Progenitor cell of endocrine pancreas (in vitro differentiated cells): Measurements from ENCODE around the gene CXCL9. TPM values are rescaled to one million over a fixed set of nuclear protein-coding genes. Genes with fewer than 3 reads are reported as not detected.

Experiments
- DNase-seq: peaks from one replicate; pipeline ENCODE4 v3.0.0; 2021; ENCODE audit warnings: low spot score; ENCODE audit not compliant: unreplicated experiment
- H3K27ac Mint-ChIP-seq: 2 replicates; pipeline ENCODE4 v1.8.0; 2021; ENCODE audit warnings: mild to moderate bottlenecking, moderate library complexity, mixed read lengths
- H3K27me3 Mint-ChIP-seq: 2 replicates; pipeline ENCODE4 v1.8.0; 2021; ENCODE audit warnings: mixed read lengths
- H3K36me3 Mint-ChIP-seq: 2 replicates; pipeline ENCODE4 v1.8.0; 2022; ENCODE audit warnings: mixed read lengths; ENCODE audit not compliant: insufficient read depth
- H3K4me1 Mint-ChIP-seq: 2 replicates; pipeline ENCODE4 v1.8.0; 2021; ENCODE audit warnings: low read depth, mixed read lengths
- H3K4me3 Mint-ChIP-seq: 2 replicates; pipeline ENCODE4 v1.8.0; 2021; ENCODE audit warnings: low read depth, mild to moderate bottlenecking, moderate library complexity, mixed read lengths
- H3K9me3 Mint-ChIP-seq: 2 replicates; pipeline ENCODE4 v1.8.0; 2021; ENCODE audit warnings: low read depth, mixed read lengths
- CTCF ChIP-seq: fragments of 200-600 bp; sonication (generic); IDR thresholded peaks from one replicate; pipeline ENCODE4 v1.5.0; 2021; ENCODE audit warnings: antibody characterized with exemption, mild to moderate bottlenecking; ENCODE audit not compliant: unreplicated experiment
- total RNA-seq: library from RNA; stranded (reverse); gene quantifications from 2 replicates; pipeline ENCODE4 v1.2.1, GENCODE V29; 2021

CXCL9 gene
- total RNA-seq, 1 donor from 2014 or later: not detected

GRCh38 chr4:75989846-75990528, 17.3 kb downstream of the CXCL9 start:
- peaks cover 15% of the 10 kb centered on the region for H3K27me3 Mint-ChIP-seq
- H3K9me3 Mint-ChIP-seq: no peaks in the 10 kb centered on the region
- H3K27ac Mint-ChIP-seq: peak overlapping the region; percentile 94
- TF ChIP-seq CTCF: no peak
- H3K36me3 Mint-ChIP-seq: peaks cover 2% of the 10 kb centered on the region
- peak overlapping the region; percentile 90 for H3K4me3 Mint-ChIP-seq
- no peak for DNase-seq
- H3K4me1 Mint-ChIP-seq: peaks cover 15% of the 10 kb centered on the region

GRCh38 chr4:75985116-75985515, 22.2 kb downstream of the CXCL9 start:
- Mint-ChIP-seq H3K27me3 (no peaks in the 10 kb centered on the region), H3K4me3 (no peak overlapping the region), H3K36me3 (peaks cover 11% of the 10 kb centered on the region), H3K27ac (no peak overlapping the region), H3K9me3 (no peaks in the 10 kb centered on the region), H3K4me1 (peaks cover 14% of the 10 kb centered on the region)
- no peak for TF ChIP-seq CTCF
- DNase-seq: no peak

- H3K36me3 Mint-ChIP-seq: peaks cover 29% of the 10 kb centered on the region
Measured at GRCh38 chr4:75980576-75980975, 26.7 kb downstream of the CXCL9 start.

GRCh38 chr4:75976177-75976576, 31.1 kb downstream of the CXCL9 start:
- Mint-ChIP-seq H3K9me3 (no peaks in the 10 kb centered on the region), H3K27ac (no peak overlapping the region), H3K27me3 (no peaks in the 10 kb centered on the region), H3K4me3 (no peak overlapping the region), H3K4me1 (no peaks in the 10 kb centered on the region), H3K36me3 (peaks cover 35% of the 10 kb centered on the region)
- no peak for TF ChIP-seq CTCF
- no peak for DNase-seq

More at GRCh38 chr4:75980576-75980975, 26.7 kb downstream of the CXCL9 start:
- no peak for DNase-seq
- TF ChIP-seq CTCF: no peak
- Mint-ChIP-seq H3K27ac (no peak overlapping the region), H3K4me3 (no peak overlapping the region), H3K9me3 (no peaks in the 10 kb centered on the region), H3K4me1 (no peaks in the 10 kb centered on the region), H3K27me3 (no peaks in the 10 kb centered on the region)

GRCh38 chr4:75973766-75974165, 33.5 kb downstream of the CXCL9 start:
- Mint-ChIP-seq H3K4me1 (no peaks in the 10 kb centered on the region), H3K27me3 (no peaks in the 10 kb centered on the region), H3K4me3 (no peak overlapping the region), H3K36me3 (peaks cover 41% of the 10 kb centered on the region), H3K27ac (no peak overlapping the region), H3K9me3 (no peaks in the 10 kb centered on the region)
- no peak for TF ChIP-seq CTCF
- no peak for DNase-seq
